Measurements from ENCODE around the gene VASP.

The VASP gene

GRCh38 chr19:45556835-45557234, 49.6 kb downstream of the VASP start:
- DNase-seq (ENCODE audit: low spot score), result no peak

DNA sequence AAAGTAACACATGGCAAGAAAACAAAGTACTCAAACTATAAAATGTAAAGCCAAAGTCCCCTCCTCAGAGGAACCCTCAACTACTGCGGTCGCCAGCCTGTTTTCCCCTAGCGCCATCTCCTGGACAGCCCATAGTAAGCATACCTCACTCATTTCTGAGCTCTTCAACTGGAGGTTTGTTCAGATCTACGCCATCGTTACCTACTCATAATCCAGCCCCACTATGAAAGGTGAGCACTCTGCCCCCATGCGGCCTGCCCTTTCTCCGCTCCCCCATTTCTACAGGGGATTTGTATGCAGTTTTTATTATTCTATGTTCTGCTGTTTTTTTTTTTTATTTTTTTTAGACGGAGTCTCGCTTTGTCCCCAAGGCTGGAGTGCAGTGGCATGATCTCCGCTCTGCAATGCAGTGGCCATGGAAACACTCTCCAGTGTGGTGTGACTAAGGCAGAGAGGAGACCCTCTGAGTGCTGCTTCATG, 51.2 kb downstream of the VASP start:
- DNase-seq (ENCODE audit: low spot score), result peak; percentile 42

GRCh38 chr19:45560038-45560437, 52.8 kb downstream of the VASP start:
- DNase-seq (ENCODE audit: low spot score), result no peak

GRCh38 chr19:45560686-45561085, 53.4 kb downstream of the VASP start:
- no peak for DNase-seq (ENCODE audit: low spot score)

- no peak for DNase-seq (ENCODE audit: low spot score)
Measured at GRCh38 chr19:45564131-45564780, 57.0 kb downstream of the VASP start.

GRCh38 chr19:45567609-45568008, 60.3 kb downstream of the VASP start:
- no peak for DNase-seq (ENCODE audit: low spot score)

DNA sequence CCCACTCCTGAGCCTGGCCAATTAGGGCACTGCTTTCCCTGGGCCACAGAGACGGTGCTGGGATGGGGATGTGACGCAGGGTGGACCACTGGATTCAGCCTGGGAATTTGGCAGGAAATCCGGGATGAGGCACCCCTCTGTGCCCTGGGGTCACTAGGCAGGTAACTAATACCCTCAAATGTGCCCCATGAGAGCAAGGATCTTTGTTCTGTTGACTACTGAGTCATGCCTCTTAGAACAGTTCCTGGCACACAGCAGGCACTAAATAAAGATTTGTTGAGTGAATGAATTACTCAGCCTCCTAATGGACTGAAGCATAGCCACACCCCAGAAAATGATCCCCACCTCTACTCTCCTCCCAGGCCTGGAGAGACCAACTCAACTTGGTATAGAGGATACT, 61.5 kb downstream of the VASP start:
- no peak for DNase-seq (ENCODE audit: low spot score)

- peak; percentile 47 for DNase-seq (ENCODE audit: low spot score)
Measured at GRCh38 chr19:45569619-45570421, 62.5 kb downstream of the VASP start.

GRCh38 chr19:45571457-45572220, 64.4 kb downstream of the VASP start:
- DNase-seq (ENCODE audit: low spot score), result no peak

DNA sequence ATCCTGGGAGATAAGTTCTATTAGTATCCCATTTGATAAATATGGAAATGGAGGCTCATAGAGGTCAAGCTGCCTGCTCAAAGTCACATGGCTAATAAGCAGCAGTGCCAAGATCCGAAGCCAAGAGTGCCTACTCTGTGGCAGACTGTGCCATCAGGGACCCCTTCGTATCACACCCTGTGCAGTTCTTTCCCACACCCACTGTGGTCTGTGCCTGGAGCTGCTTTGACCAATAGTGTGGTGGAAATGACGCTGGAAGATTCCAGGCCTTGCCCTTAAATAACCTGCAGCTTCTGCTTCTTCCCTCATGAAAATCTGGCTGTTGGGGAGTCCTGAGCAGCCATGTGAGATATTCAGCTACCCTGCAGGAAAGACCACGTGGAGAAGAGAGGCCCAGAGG, 67.2 kb downstream of the VASP start:
- no peak for DNase-seq (ENCODE audit: low spot score)

- DNase-seq (ENCODE audit: low spot score), result no peak
Measured at GRCh38 chr19:45575216-45575615, 67.9 kb downstream of the VASP start.
